BJ (cell line): ENCODE data around the gene GPR32. TPM values are rescaled to one million over a fixed set of nuclear protein-coding genes. Genes with fewer than 3 reads are reported as not detected.

Experiments
- CTCF ChIA-PET: fragments of 350-600 bp; formaldehyde crosslinking; extraction: SDS; loops from one replicate; lab custom pipeline; 2021; ENCODE audit warnings: antibody characterized with exemption, inconsistent platforms; lab: Yijun Ruan, JAX
- POLR2A ChIA-PET: fragments of 300-600 bp; sonication (Branson Sonifier 250); formaldehyde crosslinking; extraction: SDS; loops from one replicate; lab custom pipeline; 2021; ENCODE audit warnings: antibody characterized with exemption; lab: Charles Lee
- DNase-seq: peaks from one replicate; pipeline ENCODE4 v3.0.0-alpha.2; 2011; ENCODE audit warnings: low read depth
- H3K27me3 ChIP-seq: 2 replicates; pipeline ENCODE4 v1.6.0; 2011; ENCODE audit warnings: low read length; ENCODE audit not compliant: control insufficient read depth, insufficient read depth
- H3K36me3 ChIP-seq: 2 replicates; pipeline ENCODE4 v1.5.1; 2011; ENCODE audit warnings: low read length; ENCODE audit not compliant: control insufficient read depth, insufficient read depth
- H3K4me3 ChIP-seq: 2 replicates; pipeline ENCODE4 v1.5.1; 2011; ENCODE audit warnings: low read depth, mild to moderate bottlenecking, control low read depth, low read length
- CTCF ChIP-seq: IDR thresholded peaks from 2 replicates; pipeline ENCODE4 v1.5.1; 2011; ENCODE audit warnings: low read depth, mild to moderate bottlenecking, control low read depth, inconsistent platforms, low read length, moderate library complexity; ENCODE audit not compliant: insufficient read depth
- polyA plus RNA-seq: library from polyadenylated mRNA; depleted of rRNA; stranded (reverse); fragments of >200 nt; gene quantifications from 2 replicates; pipeline ENCODE4 v1.2.3, GENCODE V29; 2011

GPR32 gene
- polyA plus RNA-seq, 1 experiment, result not detected

DNA sequence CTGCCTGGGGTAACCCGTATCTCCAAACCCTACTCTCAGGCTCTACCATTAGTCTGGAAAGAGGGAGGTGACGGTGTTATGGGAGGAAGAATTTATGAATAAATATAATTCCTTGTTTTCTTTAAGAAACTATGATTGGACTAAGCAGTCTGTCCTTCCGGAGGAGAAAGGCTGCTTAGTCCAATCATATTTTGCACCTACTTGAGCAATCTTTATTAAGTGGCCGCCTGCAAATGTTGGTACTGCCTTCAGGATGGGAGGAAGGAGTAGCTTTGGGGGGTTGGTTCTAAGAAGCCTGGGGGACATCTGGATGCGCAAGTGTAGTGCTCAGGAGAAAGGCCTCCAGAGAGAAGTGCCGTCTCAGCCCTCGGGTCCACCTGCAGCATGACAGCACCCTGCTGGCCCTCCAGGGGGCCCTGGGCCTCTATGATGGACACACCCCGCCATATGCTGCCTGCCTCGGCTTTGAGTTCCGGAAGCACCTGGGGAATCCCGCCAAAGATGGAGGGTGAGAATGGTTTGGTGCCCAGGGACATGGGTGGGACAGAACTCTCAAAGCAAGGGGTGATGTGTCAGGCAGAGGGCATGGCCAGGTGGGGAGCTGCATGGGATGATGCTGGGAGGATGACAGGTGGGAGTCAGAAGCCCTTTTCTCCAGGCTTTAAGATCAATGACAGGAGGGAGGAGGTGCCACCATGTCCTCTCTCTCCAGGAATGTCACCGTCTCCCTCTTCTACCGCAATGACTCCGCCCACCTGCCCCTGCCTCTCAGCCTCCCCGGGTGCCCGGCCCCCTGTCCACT lies 24.0 kb downstream of the GPR32 start:
- ChIA-PET CTCF (interaction anchor here (0.6 to 3.6 kb wide), 4 partner anchors 11 to 257 kb away, joined by 3 to 17 read pairs (median 4); no protein-coding TSS in a partner anchor), POLR2A (no interaction called here)
- Histone ChIP-seq H3K27me3 (no peaks in the 10 kb centered on the region), H3K4me3 (no peak overlapping the region), H3K36me3 (peaks cover 14% of the 10 kb centered on the region)
- DNase-seq, result no peak
- TF ChIP-seq CTCF, result no peak

DNA sequence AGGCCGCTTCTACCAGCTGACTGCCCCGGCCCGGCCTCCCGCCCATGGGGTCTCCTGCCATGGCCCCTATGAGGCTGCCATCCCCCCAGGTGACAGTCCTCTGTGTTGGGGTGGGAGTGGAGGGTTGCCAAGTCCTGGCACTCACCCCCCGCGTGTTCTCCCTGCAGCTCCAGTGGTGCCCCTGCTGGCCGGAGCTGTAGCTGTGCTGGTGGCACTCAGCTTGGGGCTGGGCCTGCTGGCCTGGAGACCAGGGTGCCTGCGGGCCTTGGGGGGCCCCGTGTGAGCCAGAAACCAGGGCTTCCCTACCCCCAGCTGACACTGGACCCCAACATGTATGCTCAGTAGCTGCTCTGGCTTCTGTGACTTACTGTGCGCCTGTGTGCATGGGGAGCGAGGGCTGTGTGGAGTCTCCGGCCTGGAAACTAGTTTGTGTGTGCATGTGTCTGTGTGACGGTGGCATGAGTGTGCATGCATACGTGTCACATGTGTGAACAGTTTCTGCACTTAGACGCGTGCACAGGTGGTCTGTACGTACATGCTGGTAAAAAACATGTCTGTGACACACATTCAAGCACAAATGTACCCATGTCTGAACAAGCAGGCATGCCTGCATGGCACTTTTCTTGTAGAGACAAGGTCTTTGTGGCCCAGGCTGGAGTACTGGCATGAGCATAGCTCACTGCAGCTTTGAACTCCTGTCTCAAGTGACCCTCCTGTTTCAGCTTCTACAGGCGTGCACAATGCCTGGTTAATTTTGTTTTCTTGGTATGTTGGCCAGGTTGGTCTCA lies 24.8 kb downstream of the GPR32 start:
- ChIA-PET CTCF (interaction anchor here (0.6 to 3.6 kb wide), 4 partner anchors 11 to 233 kb away, joined by 3 to 17 read pairs (median 3); no protein-coding TSS in a partner anchor), POLR2A (no interaction called here)
- no peak for DNase-seq
- TF ChIP-seq CTCF, result peak; percentile 26; the same call in 1 of the 2 replicates
- H3K4me3 ChIP-seq, result no peak overlapping the region
- H3K27me3 ChIP-seq, result no peaks in the 10 kb centered on the region
- H3K36me3 ChIP-seq, result peaks cover 18% of the 10 kb centered on the region

DNA sequence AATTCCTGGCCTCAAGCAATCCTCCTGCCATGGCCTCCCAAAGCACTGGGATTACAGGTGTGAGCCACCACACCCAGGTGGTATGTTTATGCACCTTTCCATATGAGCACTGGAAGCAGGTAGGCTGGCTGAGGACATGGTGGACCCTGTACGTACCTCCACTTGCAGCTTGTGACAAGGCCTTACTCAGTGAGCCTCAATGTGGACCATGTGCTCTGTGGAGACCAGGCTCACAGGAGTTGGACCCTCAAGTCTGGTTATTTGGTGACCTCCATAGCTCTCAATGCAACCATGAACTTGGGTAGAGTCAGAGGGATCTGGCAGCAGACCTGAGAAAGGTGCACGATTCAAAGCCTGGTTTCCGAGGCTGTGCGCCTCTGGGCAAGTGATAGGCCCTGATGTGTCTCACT lies 25.4 kb downstream of the GPR32 start:
- peaks cover 18% of the 10 kb centered on the region for H3K36me3 ChIP-seq
- no peak for DNase-seq
- POLR2A ChIA-PET, result no interaction called here
- no peak overlapping the region for H3K4me3 ChIP-seq
- H3K27me3 ChIP-seq, result no peaks in the 10 kb centered on the region
- TF ChIP-seq CTCF, result no peak
- CTCF ChIA-PET, result interaction anchor here (0.8 to 1.5 kb wide), 4 partner anchors 11 to 126 kb away, joined by 3 to 5 read pairs (median 3); no protein-coding TSS in a partner anchor

DNA sequence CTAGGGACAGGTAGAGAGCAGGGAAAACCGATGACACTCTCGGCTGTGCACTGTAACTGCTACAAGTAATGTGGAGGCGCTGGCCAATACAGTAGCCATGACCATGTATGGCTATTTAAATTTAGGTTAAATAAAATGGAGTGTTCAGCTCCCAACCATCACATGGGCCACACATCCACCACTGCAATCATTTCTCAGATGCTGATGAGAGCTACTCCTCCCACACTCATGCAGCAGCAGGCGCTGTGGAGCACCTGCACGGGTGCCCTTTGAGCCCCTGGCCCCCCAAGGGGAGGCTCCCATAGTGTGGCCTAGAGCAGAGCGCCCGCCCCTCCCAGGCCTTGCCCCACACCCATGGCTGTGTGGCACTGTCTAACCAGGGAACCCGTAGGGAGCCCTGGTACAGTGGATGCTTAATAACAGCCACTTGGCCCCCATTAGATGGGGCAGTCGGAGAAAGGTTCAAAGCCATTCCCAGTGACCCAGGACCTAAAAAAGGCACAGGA lies 25.9 kb downstream of the GPR32 start:
- Histone ChIP-seq H3K4me3 (no peak overlapping the region), H3K27me3 (no peaks in the 10 kb centered on the region), H3K36me3 (peaks cover 19% of the 10 kb centered on the region)
- no peak for DNase-seq
- CTCF ChIA-PET, result interaction anchor here (0.8 to 1.5 kb wide), 4 partner anchors 8 to 14 kb away, joined by 3 to 5 read pairs (median 3); no protein-coding TSS in a partner anchor
- no peak for TF ChIP-seq CTCF
- POLR2A ChIA-PET, result no interaction called here
